ENCODE data around the gene KCNJ4.
A peak's percentile ranks its signal among the peaks of the same experiment; 100 is the strongest.
"Not testable (repeated sequence)": the region's sequence is repeated elsewhere in the genome, so short reads cannot be mapped to it uniquely, and the experiment has no call there.

KCNJ4 gene

GRCh38 chr22:38412435-38413084, 42.4 kb downstream of the KCNJ4 start:
- DNase-seq (ENCODE audit: low read depth in 2 of 2): peak; percentile 22 to 56

DNA sequence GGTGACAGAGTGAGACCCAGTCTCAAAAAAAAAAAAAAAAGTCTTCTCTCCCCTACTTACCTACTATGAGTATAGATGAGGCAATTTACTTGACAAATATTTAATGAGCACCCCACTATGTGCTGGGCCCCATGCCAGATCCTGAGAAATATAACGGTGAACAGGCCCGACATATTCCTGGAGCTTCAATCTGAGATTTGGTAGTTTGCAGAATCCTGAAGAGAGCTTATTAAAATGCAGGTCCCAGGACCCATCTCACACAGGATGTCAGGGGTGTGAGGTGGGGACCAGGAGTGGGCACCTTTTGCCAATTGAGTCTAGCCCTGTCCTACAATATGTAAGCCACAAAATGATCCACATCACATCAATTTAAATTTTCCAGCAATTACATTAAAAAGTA, 44.0 kb downstream of the KCNJ4 start:
- no peak for DNase-seq (ENCODE audit: low read depth in 2 of 2)

DNA sequence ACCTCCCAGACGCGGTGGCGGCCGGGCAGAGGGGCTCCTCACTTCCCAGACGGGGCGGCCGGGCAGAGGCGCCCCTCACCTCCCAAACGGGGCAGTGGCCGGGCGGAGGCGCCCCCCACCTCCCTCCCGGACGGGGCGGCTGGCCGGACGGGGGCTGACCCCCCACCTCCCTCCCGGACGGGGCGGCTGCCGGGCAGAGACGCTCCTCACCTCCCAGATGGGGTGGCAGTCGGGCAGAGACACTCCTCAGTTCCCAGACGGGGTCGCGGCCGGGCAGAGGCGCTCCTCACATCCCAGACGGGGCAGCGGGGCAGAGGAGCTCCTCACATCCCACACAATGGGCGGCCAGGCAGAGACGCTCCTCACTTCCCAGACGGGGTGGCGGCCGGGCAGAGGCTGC, 45.1 kb downstream of the KCNJ4 start:
- not testable (repeated sequence) for DNase-seq (ENCODE audit: low read depth in 2 of 2)

DNA sequence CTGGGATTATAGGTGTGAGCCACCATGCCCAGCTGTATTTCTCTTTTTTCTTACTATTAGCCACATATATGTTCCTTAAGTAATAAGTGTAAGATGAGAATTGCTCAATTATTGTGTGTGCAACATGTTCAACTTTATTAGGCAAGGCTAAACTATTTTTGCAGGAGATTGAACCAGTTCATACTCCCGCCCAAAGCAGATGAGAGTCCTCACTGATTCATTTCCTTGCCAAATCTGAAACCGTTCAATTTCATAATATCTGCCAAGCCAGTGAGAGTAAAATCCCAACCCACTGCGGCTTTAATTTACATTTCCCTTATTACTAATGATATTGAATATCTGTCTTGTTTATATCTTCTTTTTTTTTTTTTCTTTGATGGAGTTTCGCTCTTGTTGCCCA, 48.4 kb downstream of the KCNJ4 start:
- no peak for DNase-seq (ENCODE audit: low read depth in 2 of 2)

- no peak for DNase-seq (ENCODE audit: low read depth in 2 of 2)
Measured at GRCh38 chr22:38404419-38404818, 50.6 kb downstream of the KCNJ4 start.

DNA sequence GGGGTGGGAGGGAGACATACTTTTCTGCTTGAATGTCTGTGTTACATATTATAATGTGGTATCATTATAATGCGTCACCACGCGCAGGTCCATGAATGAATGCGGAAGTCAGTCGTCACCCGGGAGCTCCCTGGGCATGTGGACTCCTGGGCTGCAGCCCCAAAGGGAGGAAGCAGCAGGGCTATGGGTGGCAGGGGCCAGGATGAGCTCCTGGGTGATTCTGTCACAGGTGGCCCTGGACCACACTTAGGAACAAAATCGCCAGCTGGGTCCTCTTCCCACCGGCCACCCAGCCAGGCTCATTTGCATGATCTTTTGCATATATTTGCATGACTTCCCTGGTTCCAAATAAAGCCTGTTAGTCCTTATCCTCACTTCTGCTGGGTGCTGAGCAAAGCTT, 51.2 kb downstream of the KCNJ4 start:
- DNase-seq (ENCODE audit: low read depth in 2 of 2): no peak

DNA sequence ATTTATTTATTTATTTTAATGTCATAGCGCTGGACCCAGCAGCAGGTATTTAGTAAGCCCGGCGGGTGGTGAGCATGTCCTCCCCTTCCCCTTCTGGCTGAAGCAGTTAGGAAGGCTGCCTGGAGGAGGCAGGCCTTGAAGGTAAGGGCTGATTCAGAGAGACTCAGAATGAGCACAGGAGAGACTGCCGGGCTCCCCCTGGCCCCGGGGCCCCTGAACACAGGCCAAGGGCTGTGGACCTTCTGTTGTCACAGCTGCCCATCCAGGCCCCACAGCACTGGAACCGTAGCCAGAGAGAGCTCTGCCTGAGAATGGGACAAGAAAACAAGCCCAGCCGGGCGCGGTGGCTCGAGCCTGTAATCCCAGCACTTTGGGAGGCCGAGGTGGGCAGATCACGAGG, 52.8 kb downstream of the KCNJ4 start:
- no peak for DNase-seq (ENCODE audit: low read depth in 2 of 2)

GRCh38 chr22:38401336-38402084, 53.5 kb downstream of the KCNJ4 start:
- DNase-seq (ENCODE audit: low read depth in 2 of 2): no peak

- DNase-seq (ENCODE audit: low read depth in 2 of 2): not testable (repeated sequence)
Measured at GRCh38 chr22:38400256-38400655, 54.7 kb downstream of the KCNJ4 start.

DNA sequence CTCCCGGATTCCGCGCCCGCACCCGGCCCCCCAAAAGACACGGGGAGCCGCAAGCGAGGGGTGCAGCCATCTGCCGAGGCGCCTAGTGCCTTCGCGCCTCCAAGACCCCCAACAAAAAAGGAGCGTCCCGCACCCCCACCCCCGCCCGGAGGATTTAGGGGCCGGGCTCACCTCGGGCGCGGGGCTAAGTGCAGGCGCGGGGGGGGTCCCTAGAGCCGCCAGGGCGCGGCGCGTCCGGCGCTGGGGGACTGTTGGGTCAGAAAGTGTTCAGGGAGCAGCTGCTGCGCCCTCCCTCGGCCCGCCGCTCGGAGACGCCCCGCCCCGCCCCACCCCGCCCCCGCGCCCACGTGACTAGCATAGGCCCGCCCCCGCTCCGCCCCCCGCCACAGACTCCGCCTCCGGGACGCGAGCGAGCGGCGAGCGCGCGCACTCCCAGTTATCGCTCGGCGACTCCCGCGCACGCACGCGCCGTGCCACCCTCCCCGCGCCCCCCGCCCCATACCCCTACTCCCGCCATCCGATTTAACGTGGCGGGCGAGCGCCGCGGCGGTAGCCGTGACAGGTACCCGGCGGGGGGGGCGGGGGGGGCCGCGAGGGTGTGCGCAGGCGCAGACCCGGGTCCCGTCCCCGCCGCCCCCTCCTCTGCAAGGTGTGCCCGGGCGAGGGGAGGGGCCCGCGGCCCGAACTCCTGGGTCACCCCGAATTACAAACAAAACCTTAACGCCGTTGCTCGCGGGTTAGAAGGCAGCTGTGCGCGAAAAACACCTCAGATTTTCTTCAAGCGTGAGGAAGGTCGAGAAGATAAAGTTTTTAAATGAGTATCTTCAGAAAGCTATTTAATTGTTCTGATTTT, 56.2 kb downstream of the KCNJ4 start:
- peak; percentile 69 to 86 for DNase-seq (ENCODE audit: low read depth in 2 of 2)

DNA sequence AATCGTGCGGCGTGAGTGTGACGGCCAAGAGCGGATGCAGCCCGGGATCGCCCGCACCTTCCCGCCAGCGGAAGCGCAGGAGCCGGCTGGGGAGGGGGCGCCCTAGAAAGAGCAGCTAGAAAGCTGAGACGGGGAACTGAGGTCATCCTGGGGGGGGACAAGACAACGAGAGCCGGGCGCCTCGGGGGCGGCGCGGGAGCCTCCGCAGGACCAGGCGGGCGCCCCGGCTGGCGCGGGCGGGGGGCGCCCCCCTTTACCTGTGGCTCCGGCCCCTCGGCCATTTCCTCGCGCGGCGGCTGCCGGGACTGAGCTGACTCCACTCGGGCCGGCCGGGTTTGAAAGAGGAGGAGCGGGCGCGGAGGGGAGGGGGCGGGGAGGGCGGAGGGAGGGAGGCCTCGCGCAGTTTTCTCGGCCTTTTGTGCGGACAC, 56.8 kb downstream of the KCNJ4 start:
- DNase-seq (ENCODE audit: low read depth in 2 of 2): peak; percentile 28 to 44

DNA sequence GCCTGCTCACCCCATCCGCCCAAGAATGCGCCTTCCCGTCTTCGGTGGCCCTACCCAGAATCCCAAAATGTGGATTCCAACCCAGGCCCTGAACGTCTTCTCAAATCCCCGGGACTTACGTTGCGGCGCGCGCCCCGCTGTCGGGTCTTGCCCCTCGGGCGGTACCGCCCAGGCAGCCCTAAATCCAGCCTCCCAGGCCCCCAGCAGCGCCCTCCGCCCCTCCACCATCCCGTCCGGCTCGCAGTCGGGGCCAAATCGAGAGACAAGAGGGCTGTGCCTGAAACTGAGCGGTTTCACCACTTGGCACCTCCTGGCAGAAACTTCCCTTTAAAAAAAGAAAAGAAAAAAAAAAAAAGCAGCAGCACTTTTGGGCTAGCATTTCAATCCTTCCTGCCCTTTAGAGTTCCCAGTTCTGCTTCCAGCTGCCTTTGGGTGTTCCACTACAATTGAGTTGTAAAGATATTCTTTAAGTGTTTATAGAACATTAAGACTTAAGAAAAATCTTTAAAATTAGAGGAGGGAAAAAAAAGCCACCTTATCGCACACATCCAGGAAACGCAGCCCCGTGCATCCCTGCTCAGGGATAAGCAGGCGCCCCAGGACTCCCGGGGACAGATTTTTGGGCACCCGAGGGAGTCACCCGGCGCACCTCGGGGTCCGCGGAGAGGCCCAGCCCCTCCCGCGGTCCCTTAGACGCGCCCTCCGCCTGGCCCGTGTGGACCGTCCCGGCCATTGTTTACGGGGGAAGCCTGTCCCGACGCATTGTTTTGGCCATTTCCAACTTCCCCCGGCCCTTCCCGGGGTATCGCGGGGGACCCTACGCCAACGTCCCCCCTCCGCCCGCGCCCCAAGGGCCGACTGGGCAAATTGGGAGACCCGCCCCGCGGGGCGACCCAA, 57.6 kb downstream of the KCNJ4 start:
- DNase-seq (ENCODE audit: low read depth in 2 of 2): no peak

DNA sequence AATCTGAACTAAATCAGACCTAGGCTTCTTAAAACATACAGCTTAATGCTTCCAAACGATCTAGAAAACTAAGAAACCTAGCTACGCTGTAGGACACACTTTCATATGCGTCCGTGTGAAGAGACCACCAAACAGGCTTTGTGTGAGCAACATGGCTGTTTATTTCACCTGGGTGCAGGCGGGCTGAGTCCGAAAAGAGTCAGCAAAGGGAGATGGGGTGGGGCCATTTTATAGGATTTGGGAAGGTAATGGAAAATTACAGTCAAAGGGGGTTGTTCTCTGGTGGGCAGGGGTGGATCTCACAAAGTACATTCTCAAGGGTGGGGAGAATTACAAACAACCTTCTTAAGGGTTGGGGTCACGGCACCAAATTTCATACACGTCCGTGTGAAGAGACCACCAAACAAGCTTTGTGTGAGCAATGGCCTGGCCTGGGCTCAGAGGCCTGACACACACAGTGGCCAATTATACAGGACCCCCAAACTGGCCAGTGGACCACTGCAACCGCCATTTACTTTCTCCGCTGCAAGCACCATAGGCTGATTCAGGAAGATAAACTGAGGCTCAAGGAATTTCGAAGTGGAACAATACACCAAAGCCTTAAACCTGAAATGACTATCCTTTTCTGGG, 58.4 kb downstream of the KCNJ4 start:
- DNase-seq (ENCODE audit: low read depth in 2 of 2): not testable (repeated sequence)

- DNase-seq (ENCODE audit: low read depth in 2 of 2): not testable (repeated sequence)
Measured at GRCh38 chr22:38395944-38396343, 59.1 kb downstream of the KCNJ4 start.

GRCh38 chr22:38394929-38395624, 59.9 kb downstream of the KCNJ4 start:
- not testable (repeated sequence) for DNase-seq (ENCODE audit: low read depth in 2 of 2)

DNA sequence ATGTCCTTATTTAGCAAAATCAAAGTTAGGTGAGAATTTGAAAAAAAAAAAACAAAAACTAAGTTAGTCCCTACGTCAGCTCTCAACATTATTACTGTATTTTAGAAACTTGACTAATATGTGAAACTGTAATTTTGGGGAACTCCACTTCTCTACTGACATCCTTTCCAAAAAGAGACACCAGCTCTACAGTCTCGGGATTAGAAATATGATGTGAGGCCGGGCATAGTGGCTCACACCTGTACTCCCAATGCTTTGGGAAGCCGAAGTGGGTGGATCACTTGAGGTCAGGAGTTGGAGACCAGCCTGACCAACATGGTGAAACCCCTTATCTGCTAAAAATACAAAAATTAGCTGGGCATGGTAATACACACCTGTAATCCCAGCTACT, 65.6 kb downstream of the KCNJ4 start:
- DNase-seq (ENCODE audit: low read depth in 2 of 2): not testable (repeated sequence)

GRCh38 chr22:38388506-38389427, 66.2 kb downstream of the KCNJ4 start:
- not testable (repeated sequence) for DNase-seq (ENCODE audit: low read depth in 2 of 2)

DNA sequence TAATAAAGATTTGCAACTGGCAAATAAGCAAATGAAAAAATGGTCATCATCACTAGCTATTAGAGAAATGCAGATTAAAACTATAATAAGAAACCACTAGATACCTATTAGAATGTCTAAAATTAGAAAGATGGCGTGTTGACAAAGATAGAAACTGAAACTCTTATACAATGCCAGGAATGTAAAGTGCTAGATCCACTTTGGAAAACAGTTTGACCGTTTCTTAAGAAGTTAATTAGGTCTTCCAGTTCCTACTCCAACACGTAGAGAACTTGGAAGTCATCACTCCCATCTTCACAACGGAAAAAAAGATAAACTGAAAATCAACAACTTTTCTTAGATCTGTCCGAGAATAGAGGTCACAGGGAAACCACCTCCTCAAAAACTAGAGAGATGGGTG, 68.1 kb downstream of the KCNJ4 start:
- DNase-seq (ENCODE audit: low read depth in 2 of 2): not testable (repeated sequence)

DNA sequence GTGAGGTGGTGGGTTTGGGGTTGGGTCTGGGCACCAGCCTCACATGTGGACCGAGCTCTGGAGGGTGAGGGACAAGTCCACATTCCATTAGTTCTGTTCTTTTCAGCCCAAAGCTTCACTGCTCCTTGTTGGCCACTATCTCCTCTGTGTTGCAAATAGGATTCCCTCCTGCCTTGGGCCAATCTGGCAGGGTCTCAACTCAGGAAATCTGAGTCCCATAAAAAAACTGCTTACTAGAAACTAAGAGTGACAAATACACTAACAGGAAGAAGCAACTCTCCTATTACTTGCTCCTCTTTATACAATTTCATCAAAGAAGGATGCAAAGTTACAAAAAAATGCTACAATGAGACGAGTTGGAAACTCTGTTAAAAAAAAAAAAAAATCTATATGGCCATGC, 71.6 kb downstream of the KCNJ4 start:
- no peak for DNase-seq (ENCODE audit: low read depth in 2 of 2)
